GM03348 (cell line): ENCODE measurements around the gene GLIPR1L2.

Source experiments
- DNase-seq: peaks from one replicate; pipeline ENCODE4 v3.0.0; 2012; ENCODE audit warnings: low spot score

Gene GLIPR1L2

DNA sequence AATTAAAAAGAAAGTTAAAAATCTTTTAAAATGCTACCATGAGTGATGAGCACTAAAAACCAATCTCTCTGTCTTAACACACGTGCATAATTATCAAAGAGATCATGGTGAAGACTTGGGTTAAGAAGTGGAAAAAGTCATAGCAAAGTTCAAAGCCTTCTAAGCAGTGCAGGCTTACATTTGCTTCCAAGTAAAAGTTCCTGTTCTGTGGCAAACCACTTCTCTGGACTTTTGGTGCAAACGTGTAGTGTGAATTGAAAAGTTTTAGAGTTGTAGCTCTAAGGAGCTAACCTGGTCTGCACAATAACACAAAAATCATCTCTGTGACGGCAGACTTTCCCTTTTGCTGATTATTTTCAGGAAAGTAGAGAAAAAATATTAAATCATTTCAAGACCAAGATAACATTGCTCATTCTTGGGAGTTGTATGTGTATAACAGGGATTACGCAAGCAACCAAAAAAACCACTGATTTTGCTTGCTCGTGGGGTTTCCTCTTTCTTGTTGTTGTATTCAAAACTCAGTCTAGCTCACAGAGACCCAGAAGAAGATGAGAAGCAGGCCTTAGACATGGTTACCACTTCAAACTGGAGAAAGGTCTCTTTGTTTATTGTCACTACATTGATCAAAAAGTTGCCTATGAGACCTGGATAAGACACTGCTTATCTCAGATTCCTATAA lies 87.4 kb downstream of the GLIPR1L2 start:
- DNase-seq: peak; percentile 57

- DNase-seq: peak; percentile 31
Measured at GRCh38 chr12:75479963-75480461, 89.1 kb downstream of the GLIPR1L2 start.

DNA sequence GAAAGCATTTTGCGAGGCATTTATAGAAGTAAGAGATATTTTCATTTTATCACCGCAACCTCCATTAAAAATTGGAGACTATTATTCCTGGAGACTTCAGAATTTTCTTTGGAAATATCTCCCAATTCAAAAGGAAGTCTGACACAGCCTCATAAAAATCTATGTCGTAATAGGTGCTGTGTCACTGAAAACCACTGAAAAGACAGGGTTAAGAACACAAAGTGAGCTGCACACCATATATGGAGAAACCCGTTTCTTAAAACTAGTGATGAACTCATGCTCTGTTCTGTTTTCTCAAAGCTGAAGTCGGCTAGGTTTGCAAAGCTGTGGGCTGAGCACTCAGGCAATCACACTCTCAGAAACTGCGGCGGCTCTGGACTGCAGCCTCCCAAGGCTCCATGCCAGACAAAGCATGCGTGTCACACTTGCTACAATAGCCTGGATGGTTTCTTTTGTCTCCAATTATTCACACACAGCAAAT lies 89.6 kb downstream of the GLIPR1L2 start, which contains the start of gene GLIPR1:
TSS of gene GLIPR1 (plus strand) at position 287 of the 481 bp plus-strand sequence. CDS start at position 413, 126 bp downstream.
- peak; percentile 85 for DNase-seq

- DNase-seq: no peak
Measured at GRCh38 chr12:75481013-75481705, 90.3 kb downstream of the GLIPR1L2 start.

DNA sequence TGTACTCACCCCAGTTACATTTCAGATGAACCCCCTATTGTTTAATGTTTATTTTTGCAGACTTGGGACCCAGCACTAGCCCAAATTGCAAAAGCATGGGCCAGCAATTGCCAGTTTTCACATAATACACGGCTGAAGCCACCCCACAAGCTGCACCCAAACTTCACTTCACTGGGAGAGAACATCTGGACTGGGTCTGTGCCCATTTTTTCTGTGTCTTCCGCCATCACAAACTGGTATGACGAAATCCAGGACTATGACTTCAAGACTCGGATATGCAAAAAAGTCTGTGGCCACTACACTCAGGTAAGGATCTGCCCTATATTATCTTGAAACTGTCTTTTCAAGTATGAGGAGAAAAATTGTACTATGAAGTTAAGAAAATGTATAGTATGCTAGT lies 90.9 kb downstream of the GLIPR1L2 start:
- DNase-seq: peak; percentile 27
